CD4-positive, alpha-beta T cell (primary cell): ENCODE data around the gene GAL3ST3. TPM values are rescaled to one million over a fixed set of nuclear protein-coding genes. Genes with fewer than 3 reads are reported as not detected.

Experiments
- ATAC-seq: fragments of 200-7000 bp; cut with Tn5 transposase; one replicate; pipeline ENCODE4 v1.10.0; 2022; ENCODE audit warnings: mild to moderate bottlenecking; ENCODE audit not compliant: poor library complexity
- CTCF ChIA-PET: fragments of 350-600 bp; sonication (Branson Sonifier 250); formaldehyde crosslinking; loops from one replicate; lab custom pipeline; 2021; ENCODE audit warnings: antibody characterized with exemption, inconsistent platforms; lab: Charles Lee
- POLR2A ChIA-PET: fragments of 350-600 bp; sonication (Branson Sonifier 250); formaldehyde crosslinking; loops from one replicate; lab custom pipeline; 2021; ENCODE audit warnings: antibody characterized with exemption, inconsistent platforms; lab: Charles Lee
- DNase-seq, 14 experiments: peaks; one replicate each; pipeline ENCODE4 v3.0.0-alpha.2; 2013 to 2020; ENCODE audit warnings: mixed read lengths in 2 of 14
- H3K27ac ChIP-seq, 2 donors: one replicate each; pipeline versions ENCODE4 v1.5.1 to v1.7.0; 2013; ENCODE audit warnings: low read length in 2 of 2, low read depth in 1 of 2, mild to moderate bottlenecking in 1 of 2
- H3K27me3 ChIP-seq, 2 experiments: 1 replicate in 1 of 2; 2 replicates in 1 of 2; pipeline versions ENCODE4 v1.6.1 to v1.7.0; 2013; ENCODE audit warnings: low read length in 2 of 2, control low read depth in 1 of 2, mild to moderate bottlenecking in 1 of 2, moderate library complexity in 1 of 2; ENCODE audit not compliant: insufficient read depth in 2 of 2, control insufficient read depth in 1 of 2
- H3K36me3 ChIP-seq: one replicate; pipeline ENCODE4 v1.6.1; 2013; ENCODE audit warnings: low read length, control low read depth; ENCODE audit not compliant: insufficient read depth
- H3K4me1 ChIP-seq: one replicate; pipeline ENCODE4 v1.6.1; 2013; ENCODE audit warnings: low read length, control low read depth; ENCODE audit not compliant: insufficient read depth
- H3K4me3 ChIP-seq: one replicate; pipeline ENCODE4 v1.5.1; 2013; ENCODE audit warnings: mild to moderate bottlenecking, low read length, moderate library complexity
- H3K9me3 ChIP-seq, 2 experiments: 1 replicate in 1 of 2; 2 replicates in 1 of 2; pipeline versions ENCODE4 v1.6.1 to v1.7.0; 2013; ENCODE audit warnings: low read length in 2 of 2, mild to moderate bottlenecking in 2 of 2, control low read depth in 1 of 2, moderate library complexity in 1 of 2; ENCODE audit not compliant: control insufficient read depth in 1 of 2, insufficient read depth in 1 of 2
- H3K27ac Mint-ChIP-seq: one replicate; pipeline ENCODE4 v1.8.0; 2020; ENCODE audit warnings: mixed read lengths
- H3K27me3 Mint-ChIP-seq: one replicate; pipeline ENCODE4 v1.8.0; 2021; ENCODE audit warnings: mixed read lengths
- H3K36me3 Mint-ChIP-seq: one replicate; pipeline ENCODE4 v1.8.0; 2021; ENCODE audit warnings: low read depth, mixed read lengths
- H3K4me1 Mint-ChIP-seq: one replicate; pipeline ENCODE4 v1.8.0; 2021; ENCODE audit warnings: low read depth, mixed read lengths
- H3K4me3 Mint-ChIP-seq: one replicate; pipeline ENCODE4 v1.8.0; 2020; ENCODE audit warnings: mild to moderate bottlenecking, mixed read lengths
- H3K9me3 Mint-ChIP-seq: one replicate; pipeline ENCODE4 v1.8.0; 2020; ENCODE audit warnings: mixed read lengths
- intact Hi-C, 2 experiments: fragments of 100-400 bp; cut with DNase I in 1 of 2; cut with micrococcal nuclease in 1 of 2; formaldehyde crosslinking; loops; one replicate each; pipeline versions ENCODE4 v1.15.1 to v1.9.0; 2023 to 2025; cut with DNase I, micrococcal nuclease
- total RNA-seq, 174 experiments: library from RNA in 2 of 174; stranded (reverse) in 2 of 174; gene quantifications; one replicate each; pipeline ENCODE4 v1.2.3 and lab custom pipeline; 2021 to 2026
- TF ChIP-seq, protein P1 (sequence below): fragments of 200-600 bp; IDR thresholded peaks from one replicate; pipeline ENCODE4 v1.8.0; 2022; ENCODE audit warnings: antibody characterized with exemption, mild to moderate bottlenecking

The GAL3ST3 gene
- total RNA-seq, 2 experiments from 2014 or later: not detected

DNA sequence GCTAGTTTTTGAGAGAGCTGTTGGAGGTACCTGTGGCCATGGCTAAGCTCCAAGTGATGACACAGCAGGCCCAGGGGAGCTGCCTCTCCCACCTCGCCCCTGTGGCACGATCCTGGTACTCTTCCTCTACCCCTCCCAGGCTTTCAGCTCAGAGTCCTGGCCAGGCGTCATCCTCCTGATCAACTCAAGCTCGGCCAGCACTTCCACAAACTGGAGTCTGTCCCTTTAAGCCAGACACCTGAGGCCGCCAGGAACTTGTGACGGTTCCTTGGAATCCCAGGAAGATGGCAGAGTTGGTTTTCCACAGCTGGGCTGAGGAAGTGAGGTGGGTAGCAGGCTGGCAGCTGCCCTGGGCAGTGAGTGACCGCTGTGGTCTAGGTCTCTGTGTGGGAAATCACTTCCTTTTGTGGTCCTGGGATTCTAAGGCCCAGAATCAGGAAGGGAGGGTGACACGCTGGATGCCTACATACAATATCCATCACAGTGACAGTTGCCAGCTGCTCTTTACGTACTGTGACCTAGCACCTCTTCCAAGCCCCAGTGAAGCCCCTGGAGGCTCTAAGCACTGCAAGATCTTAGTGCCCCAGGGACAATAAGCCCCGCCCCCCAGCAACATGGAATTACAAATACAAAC, 40.4 kb downstream of the GAL3ST3 start:
- CTCF ChIA-PET: interaction anchor here (1.1 kb wide), 1 partner anchor 124 kb away, joined by 3 read pairs; no protein-coding TSS in a partner anchor
- no peak overlapping the region for H3K27ac ChIP-seq
- Mint-ChIP-seq H3K36me3 (peaks cover 15% of the 10 kb centered on the region), H3K4me1 (peaks cover under 1% of the 10 kb centered on the region), H3K27me3 (peaks cover 18% of the 10 kb centered on the region), H3K9me3 (no peaks in the 10 kb centered on the region), H3K27ac (no peak overlapping the region), H3K4me3 (no peak overlapping the region)
- DNase-seq (no peak), ATAC-seq (no peak)
- POLR2A ChIA-PET: no interaction called here
- TF ChIP-seq, protein P1, sequence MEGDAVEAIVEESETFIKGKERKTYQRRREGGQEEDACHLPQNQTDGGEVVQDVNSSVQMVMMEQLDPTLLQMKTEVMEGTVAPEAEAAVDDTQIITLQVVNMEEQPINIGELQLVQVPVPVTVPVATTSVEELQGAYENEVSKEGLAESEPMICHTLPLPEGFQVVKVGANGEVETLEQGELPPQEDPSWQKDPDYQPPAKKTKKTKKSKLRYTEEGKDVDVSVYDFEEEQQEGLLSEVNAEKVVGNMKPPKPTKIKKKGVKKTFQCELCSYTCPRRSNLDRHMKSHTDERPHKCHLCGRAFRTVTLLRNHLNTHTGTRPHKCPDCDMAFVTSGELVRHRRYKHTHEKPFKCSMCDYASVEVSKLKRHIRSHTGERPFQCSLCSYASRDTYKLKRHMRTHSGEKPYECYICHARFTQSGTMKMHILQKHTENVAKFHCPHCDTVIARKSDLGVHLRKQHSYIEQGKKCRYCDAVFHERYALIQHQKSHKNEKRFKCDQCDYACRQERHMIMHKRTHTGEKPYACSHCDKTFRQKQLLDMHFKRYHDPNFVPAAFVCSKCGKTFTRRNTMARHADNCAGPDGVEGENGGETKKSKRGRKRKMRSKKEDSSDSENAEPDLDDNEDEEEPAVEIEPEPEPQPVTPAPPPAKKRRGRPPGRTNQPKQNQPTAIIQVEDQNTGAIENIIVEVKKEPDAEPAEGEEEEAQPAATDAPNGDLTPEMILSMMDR: no peak
- intact Hi-C loops: no loop called here
- H3K4me3 ChIP-seq: no peak overlapping the region
- peaks cover 20% of the 10 kb centered on the region for H3K36me3 ChIP-seq
- H3K4me1 ChIP-seq: peaks cover 17% of the 10 kb centered on the region
- peaks cover 21 to 23% of the 10 kb centered on the region in 2 experiments for H3K27me3 ChIP-seq
- peaks cover 0 to 3% of the 10 kb centered on the region in 2 experiments for H3K9me3 ChIP-seq

DNA sequence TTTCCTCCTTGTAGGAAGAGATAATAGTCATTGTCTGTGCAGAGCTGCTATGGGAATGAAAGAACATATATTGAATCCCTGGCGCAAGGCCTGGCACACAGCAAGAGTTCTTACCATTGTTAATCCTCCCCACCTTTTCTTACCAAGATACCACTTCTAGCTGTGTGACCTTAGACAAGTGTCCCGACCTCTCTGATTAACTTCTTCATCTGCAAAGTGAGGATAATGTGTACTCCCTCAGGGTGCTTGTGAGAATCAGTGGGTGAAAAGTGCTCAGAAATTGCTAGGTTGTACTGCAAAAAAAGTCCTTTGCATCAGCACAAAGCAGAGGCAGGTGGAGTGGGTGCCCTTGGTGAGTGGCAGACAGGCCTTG, 40.9 kb downstream of the GAL3ST3 start:
- no peak overlapping the region for H3K4me3 ChIP-seq
- peaks cover 22% of the 10 kb centered on the region for H3K4me1 ChIP-seq
- H3K9me3 Mint-ChIP-seq: no peaks in the 10 kb centered on the region
- intact Hi-C loops: no loop called here
- H3K36me3 Mint-ChIP-seq: peaks cover 20% of the 10 kb centered on the region
- peaks cover 24% of the 10 kb centered on the region for H3K36me3 ChIP-seq
- peaks cover 16 to 18% of the 10 kb centered on the region in 2 experiments for H3K27me3 ChIP-seq
- H3K4me1 Mint-ChIP-seq: peaks cover 5% of the 10 kb centered on the region
- ATAC-seq (no peak), DNase-seq (no peak)
- H3K9me3 ChIP-seq: no peaks in the 10 kb centered on the region
- POLR2A ChIA-PET: no interaction called here
- TF ChIP-seq, protein P1: no peak
- peaks cover 14% of the 10 kb centered on the region for H3K27me3 Mint-ChIP-seq
- H3K27ac ChIP-seq: no peak overlapping the region
- H3K4me3 Mint-ChIP-seq: no peak overlapping the region
- no peak overlapping the region for H3K27ac Mint-ChIP-seq
- CTCF ChIA-PET: no interaction called here

DNA sequence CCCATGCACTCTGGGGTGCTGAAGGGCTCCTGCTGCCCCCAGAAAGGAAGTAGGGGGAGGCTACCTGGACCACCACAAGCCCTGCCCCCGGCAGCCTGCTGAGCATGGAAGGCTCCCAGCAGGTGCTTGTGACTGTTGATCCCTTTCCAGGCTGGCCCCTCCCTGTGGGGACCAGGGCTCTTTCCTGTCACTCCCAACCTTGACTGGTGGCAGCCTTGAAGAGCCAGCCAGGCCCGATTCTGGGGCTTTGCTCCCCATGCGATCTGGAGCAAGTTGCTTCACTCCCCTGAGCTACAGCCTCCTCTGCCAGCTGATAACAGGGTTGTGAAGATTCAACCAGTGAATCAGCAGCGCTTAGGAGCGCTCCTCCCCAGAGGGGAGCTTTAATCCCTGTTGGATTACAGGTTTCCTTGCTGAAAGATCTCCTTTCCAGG, 41.7 kb downstream of the GAL3ST3 start:
- Histone ChIP-seq H3K27ac (no peak overlapping the region), H3K9me3 (no peaks in the 10 kb centered on the region), H3K36me3 (peaks cover 24% of the 10 kb centered on the region), H3K4me3 (no peak overlapping the region), H3K27me3 (peaks cover 9 to 11% of the 10 kb centered on the region in 2 experiments), H3K4me1 (peaks cover 26% of the 10 kb centered on the region)
- POLR2A ChIA-PET: no interaction called here
- Mint-ChIP-seq H3K36me3 (peaks cover 27% of the 10 kb centered on the region), H3K4me1 (peaks cover 13% of the 10 kb centered on the region), H3K9me3 (no peaks in the 10 kb centered on the region), H3K27ac (no peak overlapping the region), H3K4me3 (no peak overlapping the region), H3K27me3 (peaks cover 8% of the 10 kb centered on the region)
- intact Hi-C loops: no loop called here
- CTCF ChIA-PET: no interaction called here
- no peak for ATAC-seq
- no peak for DNase-seq
- TF ChIP-seq, protein P1: no peak
